ENCODE measurements around the gene FMN2. TPM values are rescaled to one million over a fixed set of nuclear protein-coding genes. Genes with fewer than 3 reads are reported as not detected.

The FMN2 gene
- 0.26 and 11.8 TPM in 2 replicates for total RNA-seq

GRCh38 chr1:240091614-240092300, at the start of gene FMN2:
Gene FMN2, plus strand, starts transcription at chr1:240091883. Its CDS starts 227 bp downstream, at chr1:240092110.

Small RNA genes lying within 50 kb of the gene (small RNA-seq; reads per million reads assigned to genes)
- gene RF00019, result not detected

Data from articular chondrocyte of knee joint (primary cell).